GM10266 (cell line): ENCODE results near the gene TMEM45B.
"Not testable (repeated sequence)": the region's sequence is repeated elsewhere in the genome, so short reads cannot be mapped to it uniquely, and the experiment has no call there.

ENCODE experiments used
- DNase-seq: peaks from one replicate; pipeline ENCODE4 v3.0.0; 2012; ENCODE audit errors: extremely low spot score
- TF ChIP-seq, protein P1 (sequence below): IDR thresholded peaks from 2 replicates; pipeline ENCODE4 v1.5.1; 2012; ENCODE audit warnings: mild to moderate bottlenecking, low read depth; ENCODE audit not compliant: control insufficient read depth, insufficient read depth; ENCODE audit errors: missing control alignments

TMEM45B gene

DNA sequence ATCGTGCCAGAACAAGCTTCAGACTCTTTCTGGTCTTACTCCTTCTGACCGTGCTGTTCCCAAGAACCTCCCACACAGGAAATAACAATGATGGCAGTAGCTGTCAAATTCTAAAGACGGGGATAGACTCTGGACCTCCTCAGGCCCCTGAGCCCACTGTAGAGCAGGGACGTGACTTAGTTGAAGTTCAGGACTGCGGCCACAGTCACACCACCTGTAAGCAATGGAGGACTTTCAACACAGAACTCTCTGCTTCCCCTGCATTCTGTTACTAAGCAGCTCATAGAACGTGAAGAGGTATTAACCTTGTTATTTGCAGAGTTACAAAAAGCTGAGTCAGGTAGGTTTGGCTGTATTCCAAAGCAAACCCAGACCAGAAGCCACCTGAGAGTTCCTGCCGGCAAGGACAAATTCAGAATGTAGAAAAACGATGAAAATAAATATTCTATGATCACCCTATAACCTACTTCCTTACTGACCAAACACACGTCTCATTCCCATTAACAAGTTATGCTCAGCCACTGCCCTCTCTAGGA, 12.7 kb downstream of the TMEM45B start:
- no peak for DNase-seq
- TF ChIP-seq, protein P1, sequence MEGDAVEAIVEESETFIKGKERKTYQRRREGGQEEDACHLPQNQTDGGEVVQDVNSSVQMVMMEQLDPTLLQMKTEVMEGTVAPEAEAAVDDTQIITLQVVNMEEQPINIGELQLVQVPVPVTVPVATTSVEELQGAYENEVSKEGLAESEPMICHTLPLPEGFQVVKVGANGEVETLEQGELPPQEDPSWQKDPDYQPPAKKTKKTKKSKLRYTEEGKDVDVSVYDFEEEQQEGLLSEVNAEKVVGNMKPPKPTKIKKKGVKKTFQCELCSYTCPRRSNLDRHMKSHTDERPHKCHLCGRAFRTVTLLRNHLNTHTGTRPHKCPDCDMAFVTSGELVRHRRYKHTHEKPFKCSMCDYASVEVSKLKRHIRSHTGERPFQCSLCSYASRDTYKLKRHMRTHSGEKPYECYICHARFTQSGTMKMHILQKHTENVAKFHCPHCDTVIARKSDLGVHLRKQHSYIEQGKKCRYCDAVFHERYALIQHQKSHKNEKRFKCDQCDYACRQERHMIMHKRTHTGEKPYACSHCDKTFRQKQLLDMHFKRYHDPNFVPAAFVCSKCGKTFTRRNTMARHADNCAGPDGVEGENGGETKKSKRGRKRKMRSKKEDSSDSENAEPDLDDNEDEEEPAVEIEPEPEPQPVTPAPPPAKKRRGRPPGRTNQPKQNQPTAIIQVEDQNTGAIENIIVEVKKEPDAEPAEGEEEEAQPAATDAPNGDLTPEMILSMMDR = no peak

DNA sequence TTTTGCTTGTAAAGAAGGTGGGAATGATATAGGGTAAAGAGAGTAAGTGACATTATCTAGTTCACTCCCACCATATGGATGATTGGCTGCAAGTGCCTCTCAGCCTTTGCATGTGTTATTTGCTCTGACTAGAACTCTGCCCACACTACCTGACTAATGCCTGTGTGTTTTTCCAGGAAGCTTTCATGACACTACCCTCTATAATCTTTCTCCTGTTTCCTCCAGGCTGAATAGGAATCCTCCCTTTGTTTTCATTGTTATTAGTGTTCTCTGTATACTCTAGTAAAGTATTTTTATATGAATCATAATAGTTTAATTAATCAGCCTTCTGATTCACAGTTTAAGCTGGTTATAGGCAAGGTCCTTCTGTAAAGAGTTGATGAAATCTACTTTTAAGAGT, 13.8 kb downstream of the TMEM45B start:
- not testable (repeated sequence) for DNase-seq

DNA sequence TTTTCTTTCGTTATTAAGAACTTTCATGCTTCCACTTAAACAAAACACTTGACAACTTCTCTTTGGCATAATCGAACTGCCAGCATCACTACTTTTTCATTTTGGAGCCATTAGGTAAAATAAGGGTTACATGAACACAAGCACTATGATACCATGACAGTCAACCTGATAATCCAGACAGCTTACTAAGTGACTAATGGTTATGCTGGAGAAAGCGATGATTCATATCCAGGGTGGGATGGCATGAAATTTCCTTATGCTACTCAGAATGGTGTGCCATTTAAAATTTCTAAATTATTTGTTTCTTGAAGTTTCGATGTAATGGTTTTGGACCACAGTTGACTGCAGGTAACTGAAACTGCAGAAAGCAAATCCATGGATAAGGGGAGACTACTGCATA, 15.6 kb downstream of the TMEM45B start:
- DNase-seq = not testable (repeated sequence)

DNA sequence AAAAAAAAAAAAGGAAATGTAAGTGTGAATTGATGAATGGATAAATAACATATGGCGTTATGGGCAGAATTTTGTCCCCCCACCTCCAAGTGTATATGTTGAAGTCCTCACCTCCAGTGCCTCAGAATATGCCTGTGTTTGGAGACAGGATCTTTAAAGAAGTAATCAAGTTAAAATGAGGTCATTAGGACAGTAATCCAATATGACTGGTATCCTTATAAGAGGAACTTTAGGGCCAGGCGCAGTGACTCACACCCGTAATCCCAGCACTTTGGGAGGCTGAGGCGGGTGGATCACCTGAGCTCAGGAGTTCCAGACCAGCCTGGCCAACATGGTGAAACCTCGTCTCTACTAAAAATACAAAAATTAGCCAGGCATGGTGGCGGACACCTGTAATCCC, 17.6 kb downstream of the TMEM45B start:
- DNase-seq = not testable (repeated sequence)

DNA sequence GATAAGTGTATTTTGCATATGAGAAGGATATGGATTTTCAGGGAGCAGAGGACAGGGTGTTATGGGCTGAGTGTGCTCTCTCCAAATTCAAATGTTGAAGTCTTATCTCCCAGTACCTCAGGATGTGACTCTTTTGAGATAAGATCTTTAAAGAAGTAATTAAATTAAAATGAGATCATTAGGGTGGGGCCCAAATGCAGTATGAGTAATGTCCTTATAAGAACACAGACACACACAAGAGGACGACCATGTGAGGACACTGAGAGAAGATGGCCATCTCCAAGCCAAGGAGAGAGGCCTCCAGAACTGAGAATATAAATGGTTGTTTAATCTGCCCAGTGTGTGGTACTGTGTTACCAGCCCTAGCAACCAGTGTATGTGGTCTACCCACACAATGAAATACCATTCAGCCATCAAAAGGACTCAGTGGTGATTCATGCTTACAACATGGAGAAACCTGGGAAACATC, 20.8 kb downstream of the TMEM45B start:
- DNase-seq = not testable (repeated sequence)

- no peak for DNase-seq
- TF ChIP-seq, protein P1 = no peak
These were observed 21.3 kb downstream of the TMEM45B start for GRCh38 chr11:129836979-129837378.

DNA sequence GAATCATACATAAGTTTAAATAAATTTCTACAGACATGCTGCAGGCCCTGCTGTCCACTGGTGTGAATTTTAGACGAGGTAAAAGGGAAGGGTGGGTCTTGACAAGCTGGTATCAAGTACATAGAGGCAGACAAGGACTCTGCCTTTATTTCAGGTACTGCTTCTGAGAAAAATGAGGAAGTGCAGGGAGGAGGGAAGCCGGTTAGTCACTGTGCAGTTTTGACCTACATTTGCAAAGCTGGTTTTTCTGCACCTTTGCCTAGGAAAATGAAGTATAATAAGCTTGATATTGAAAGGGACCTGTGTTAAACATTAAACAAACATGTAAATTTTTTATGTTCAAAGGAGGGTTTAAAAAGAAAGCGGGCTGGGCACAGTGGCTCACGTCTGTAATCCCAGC, 24.6 kb downstream of the TMEM45B start:
- DNase-seq = no peak
- TF ChIP-seq, protein P1 = no peak

DNA sequence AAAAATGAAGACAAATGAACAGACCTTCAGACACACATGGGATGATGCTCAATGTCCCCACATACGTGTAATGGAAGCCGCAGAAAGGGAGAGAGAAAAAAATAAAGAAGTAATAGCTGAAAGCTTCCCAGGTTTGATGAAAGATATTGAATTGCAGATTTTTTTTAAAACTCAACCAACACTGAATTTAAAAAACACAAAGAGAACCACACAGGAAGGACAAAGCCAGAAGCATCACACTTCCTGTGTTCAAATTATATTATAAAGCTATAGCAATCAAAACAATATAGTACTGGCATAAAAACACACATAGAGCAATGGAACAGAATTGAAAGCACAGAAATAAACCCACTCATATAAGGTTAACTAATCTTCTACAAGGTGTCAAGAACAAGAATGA, 26.5 kb downstream of the TMEM45B start:
- TF ChIP-seq, protein P1 = no peak
- DNase-seq = no peak

GRCh38 chr11:129846508-129847335, 31.1 kb downstream of the TMEM45B start:
- TF ChIP-seq, protein P1 = no peak
- DNase-seq = no peak

DNA sequence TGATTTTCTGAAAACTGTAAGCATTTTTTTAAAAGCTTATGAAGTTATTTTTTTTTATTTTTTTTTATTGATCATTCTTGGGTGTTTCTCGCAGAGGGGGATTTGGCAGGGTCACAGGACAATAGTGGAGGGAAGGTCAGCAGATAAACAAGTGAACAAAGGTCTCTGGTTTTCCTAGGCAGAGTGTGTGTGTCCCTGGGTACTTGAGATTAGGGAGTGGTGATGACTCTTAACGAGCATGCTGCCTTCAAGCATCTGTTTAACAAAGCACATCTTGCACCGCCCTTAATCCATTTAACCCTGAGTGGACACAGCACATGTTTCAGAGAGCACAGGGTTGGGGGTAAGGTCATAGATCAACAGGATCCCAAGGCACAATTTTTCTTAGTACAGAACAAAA, 31.7 kb downstream of the TMEM45B start:
- DNase-seq = not testable (repeated sequence)
